Measurements from ENCODE around the gene SYCP2L.

DNA sequence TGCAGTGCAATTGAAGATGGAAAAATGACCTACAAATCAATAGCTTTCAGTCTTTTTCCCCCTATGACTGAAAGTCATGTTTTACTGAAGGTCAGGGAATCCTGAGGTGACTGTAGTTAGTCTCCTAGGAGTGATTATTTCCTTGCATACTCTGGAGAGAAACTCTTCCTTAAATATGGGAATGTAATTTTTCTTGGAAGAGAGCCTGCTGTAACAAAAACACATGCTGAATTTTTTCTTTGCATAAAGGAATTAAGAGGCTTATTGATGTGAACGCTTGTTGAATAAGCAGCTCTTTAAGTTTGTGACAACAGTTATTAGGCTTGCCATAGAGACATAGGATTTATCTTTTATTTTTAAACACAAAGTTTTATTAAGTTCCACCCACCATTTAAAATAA, 92.8 kb downstream of the SYCP2L start:
- no peak for TF ChIP-seq CTCF (IDR thresholded peaks at IDR 0.05; ENCODE audit: insufficient read depth, low read depth, low read length)
- TF ChIP-seq EZH2 (IDR thresholded peaks at IDR 0.05; ENCODE audit: insufficient read depth, low read length) = no peak
